A673 (cell line): Measurements from ENCODE around the gene CHST4.

Source experiments
- EZH2 ChIP-seq: fragments of 200-600 bp; sonication (generic); IDR thresholded peaks from 2 replicates; pipeline ENCODE4 v1.6.1; 2017; ENCODE audit warnings: borderline replicate concordance, low read depth, mild to moderate bottlenecking, mixed read lengths, antibody characterized with exemption, low read length; ENCODE audit not compliant: poor library complexity, severe bottlenecking
- TF ChIP-seq, protein P1 (sequence below): fragments of 300-800, 200-600 bp; sonication (generic); conservative IDR thresholded peaks from 2 replicates; pipeline ENCODE4 v1.5.1; 2017; ENCODE audit warnings: low read depth, mild to moderate bottlenecking, antibody characterized with exemption, low read length, moderate library complexity, mixed read lengths

DNA sequence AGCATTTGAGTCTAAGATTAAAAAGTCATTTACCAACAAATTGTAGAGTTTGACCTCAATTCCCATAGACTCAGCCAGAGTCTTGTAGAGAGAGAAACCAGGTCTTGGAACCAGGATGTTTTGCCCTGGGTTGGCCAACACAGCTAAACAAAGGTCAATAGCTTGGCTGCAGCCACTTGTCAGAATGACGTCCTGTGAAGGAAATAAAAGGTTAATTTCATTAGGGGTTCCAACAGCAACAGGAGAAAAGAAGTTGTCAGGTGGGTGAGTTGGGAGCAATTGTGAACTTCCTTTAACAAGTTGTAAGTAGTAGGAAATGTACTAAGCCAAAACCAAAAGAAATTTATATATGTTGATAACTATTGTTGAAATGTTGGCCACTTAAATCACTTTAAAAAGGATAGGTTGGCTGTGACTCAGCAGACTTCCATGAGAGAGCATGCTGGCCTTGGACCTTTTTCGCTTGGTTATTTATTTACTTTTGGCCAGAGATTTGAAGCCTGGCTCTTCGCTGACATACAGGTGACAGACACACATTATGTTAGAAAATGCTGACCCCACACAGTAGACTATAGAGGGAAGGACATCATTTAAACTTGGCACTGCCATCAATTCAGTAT lies 46.4 kb downstream of the CHST4 start:
- TF ChIP-seq, protein P1, sequence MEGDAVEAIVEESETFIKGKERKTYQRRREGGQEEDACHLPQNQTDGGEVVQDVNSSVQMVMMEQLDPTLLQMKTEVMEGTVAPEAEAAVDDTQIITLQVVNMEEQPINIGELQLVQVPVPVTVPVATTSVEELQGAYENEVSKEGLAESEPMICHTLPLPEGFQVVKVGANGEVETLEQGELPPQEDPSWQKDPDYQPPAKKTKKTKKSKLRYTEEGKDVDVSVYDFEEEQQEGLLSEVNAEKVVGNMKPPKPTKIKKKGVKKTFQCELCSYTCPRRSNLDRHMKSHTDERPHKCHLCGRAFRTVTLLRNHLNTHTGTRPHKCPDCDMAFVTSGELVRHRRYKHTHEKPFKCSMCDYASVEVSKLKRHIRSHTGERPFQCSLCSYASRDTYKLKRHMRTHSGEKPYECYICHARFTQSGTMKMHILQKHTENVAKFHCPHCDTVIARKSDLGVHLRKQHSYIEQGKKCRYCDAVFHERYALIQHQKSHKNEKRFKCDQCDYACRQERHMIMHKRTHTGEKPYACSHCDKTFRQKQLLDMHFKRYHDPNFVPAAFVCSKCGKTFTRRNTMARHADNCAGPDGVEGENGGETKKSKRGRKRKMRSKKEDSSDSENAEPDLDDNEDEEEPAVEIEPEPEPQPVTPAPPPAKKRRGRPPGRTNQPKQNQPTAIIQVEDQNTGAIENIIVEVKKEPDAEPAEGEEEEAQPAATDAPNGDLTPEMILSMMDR, result no peak
- TF ChIP-seq EZH2, result no peak
